ENCODE measurements around the gene FBXL14.

The FBXL14 gene

DNA sequence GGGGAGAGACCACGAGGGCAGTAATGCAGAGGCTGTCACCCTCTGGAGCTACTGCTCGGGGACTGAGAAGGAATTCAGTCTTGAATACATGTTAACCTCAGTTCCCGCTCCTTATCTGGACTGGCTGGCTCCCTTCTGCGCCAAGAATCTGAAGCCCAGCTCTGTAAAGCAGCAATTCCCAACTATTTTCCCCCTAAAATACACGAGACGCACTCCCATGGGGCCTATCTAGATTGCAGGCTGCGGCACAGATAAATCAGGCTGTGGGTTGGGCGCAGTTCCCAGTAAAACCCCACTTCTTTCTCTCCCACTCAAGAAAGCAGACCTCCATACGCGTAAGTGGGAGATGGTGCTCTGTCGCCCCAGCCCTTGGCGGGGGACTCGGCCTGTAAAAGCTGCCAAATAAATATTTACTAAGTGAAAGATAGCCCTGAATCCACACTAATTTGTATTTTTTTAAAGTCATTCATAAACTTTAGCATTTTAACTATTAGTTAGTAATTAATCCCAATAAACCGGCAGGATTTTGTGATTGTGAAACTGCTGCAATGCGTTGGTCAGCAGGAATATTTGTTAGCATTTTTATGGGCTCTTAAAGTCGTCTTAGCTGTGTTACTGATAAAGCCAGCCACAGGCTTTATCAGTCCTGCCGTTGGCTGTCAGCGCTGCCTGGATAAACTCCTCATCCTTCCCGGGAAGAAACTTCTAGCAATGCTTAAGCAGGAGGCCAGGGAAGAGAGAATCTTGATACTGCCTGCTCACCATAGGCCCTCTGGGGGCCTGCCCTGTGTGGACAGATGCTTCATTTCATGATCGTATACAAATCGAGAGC lies 17.8 kb downstream of the FBXL14 start (continued):
- TF ChIP-seq, protein P1, sequence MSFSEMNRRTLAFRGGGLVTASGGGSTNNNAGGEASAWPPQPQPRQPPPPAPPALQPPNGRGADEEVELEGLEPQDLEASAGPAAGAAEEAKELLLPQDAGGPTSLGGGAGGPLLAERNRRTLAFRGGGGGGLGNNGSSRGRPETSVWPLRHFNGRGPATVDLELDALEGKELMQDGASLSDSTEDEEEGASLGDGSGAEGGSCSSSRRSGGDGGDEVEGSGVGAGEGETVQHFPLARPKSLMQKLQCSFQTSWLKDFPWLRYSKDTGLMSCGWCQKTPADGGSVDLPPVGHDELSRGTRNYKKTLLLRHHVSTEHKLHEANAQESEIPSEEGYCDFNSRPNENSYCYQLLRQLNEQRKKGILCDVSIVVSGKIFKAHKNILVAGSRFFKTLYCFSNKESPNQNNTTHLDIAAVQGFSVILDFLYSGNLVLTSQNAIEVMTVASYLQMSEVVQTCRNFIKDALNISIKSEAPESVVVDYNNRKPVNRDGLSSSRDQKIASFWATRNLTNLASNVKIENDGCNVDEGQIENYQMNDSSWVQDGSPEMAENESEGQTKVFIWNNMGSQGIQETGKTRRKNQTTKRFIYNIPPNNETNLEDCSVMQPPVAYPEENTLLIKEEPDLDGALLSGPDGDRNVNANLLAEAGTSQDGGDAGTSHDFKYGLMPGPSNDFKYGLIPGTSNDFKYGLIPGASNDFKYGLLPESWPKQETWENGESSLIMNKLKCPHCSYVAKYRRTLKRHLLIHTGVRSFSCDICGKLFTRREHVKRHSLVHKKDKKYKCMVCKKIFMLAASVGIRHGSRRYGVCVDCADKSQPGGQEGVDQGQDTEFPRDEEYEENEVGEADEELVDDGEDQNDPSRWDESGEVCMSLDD (tag by site-specific recombination; IDR thresholded peaks at IDR 0.05): no peak
- no peak for TF ChIP-seq ZNF548 (tag by site-specific recombination; IDR thresholded peaks at IDR 0.05)
- TF ChIP-seq ZNF692 (tag by site-specific recombination; IDR thresholded peaks at IDR 0.05): peak; percentile 83
- peak; percentile 51; the same call in 1 of the 2 replicates for TF ChIP-seq TCF7L2 (IDR thresholded peaks at IDR 0.05; ENCODE audit: borderline replicate concordance, low read depth, low read length)
- TF ChIP-seq ZSCAN4 (tag by site-specific recombination; IDR thresholded peaks at IDR 0.05): no peak
- TF ChIP-seq ZNF335 (tag by site-specific recombination; conservative IDR thresholded peaks at IDR 0.05): peak; percentile 36; the same call in 1 of the 2 replicates
- TF ChIP-seq ZNF423 (tag by site-specific recombination; IDR thresholded peaks at IDR 0.05): peak; percentile 92
- TF ChIP-seq BCL11B (tag by site-specific recombination; IDR thresholded peaks at IDR 0.05; ENCODE audit: low read depth): 0 out of 2 replicates have a peak, but pooled peaks have one; percentile 77
- TF ChIP-seq GLIS1 (tag by site-specific recombination; IDR thresholded peaks at IDR 0.05): peak; percentile 90
- TF ChIP-seq ZBTB44 (tag by site-specific recombination; IDR thresholded peaks at IDR 0.05): peak; percentile 40; the same call in 1 of the 2 replicates
- TF ChIP-seq, protein P2, sequence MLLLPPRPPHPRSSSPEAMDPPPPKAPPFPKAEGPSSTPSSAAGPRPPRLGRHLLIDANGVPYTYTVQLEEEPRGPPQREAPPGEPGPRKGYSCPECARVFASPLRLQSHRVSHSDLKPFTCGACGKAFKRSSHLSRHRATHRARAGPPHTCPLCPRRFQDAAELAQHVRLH (tag by site-specific recombination; IDR thresholded peaks at IDR 0.05): peak; percentile 35; the same call in 1 of the 2 replicates
- TF ChIP-seq GLIS2 (tag by site-specific recombination; IDR thresholded peaks at IDR 0.05): 0 out of 2 replicates have a peak, but pooled peaks have one; percentile 7
- TF ChIP-seq ZFHX2 (tag by site-specific recombination; conservative IDR thresholded peaks at IDR 0.05): peak; percentile 95
- peak; percentile 87; the same call in 1 of the 2 replicates for TF ChIP-seq ZNF610 (tag by site-specific recombination; IDR thresholded peaks at IDR 0.05; ENCODE audit: borderline replicate concordance)
- TF ChIP-seq ZBTB17 (tag by site-specific recombination; IDR thresholded peaks at IDR 0.05): 0 out of 2 replicates have a peak, but pooled peaks have one; percentile 13
